ENCODE data around the gene TRIM47.
"Not testable (repeated sequence)": the region's sequence is repeated elsewhere in the genome, so short reads cannot be mapped to it uniquely, and the experiment has no call there.

The TRIM47 gene

GRCh38 chr17:75891022-75891604 lies 12.7 kb upstream of the TRIM47 start:
- DNase-seq, result no peak

GRCh38 chr17:75889454-75889853 lies 11.1 kb upstream of the TRIM47 start:
- no peak for DNase-seq

- no peak for DNase-seq
These were observed 10.1 kb upstream of the TRIM47 start for GRCh38 chr17:75888484-75888883.

- not testable (repeated sequence) for DNase-seq
These were observed 7.5 kb upstream of the TRIM47 start for GRCh38 chr17:75885860-75886259.

- DNase-seq, result no peak
These were observed 7.0 kb upstream of the TRIM47 start for GRCh38 chr17:75885431-75885830.

- no peak for DNase-seq
These were observed 3.5 kb upstream of the TRIM47 start for GRCh38 chr17:75881678-75882454.

GRCh38 chr17:75880266-75880665 lies 1.9 kb upstream of the TRIM47 start:
- DNase-seq, result no peak

- peak; percentile 6 for DNase-seq
These were observed 618 bp downstream of the TRIM47 start for GRCh38 chr17:75877752-75878173.

- DNase-seq, result no peak
These were observed 1.2 kb downstream of the TRIM47 start for GRCh38 chr17:75876938-75877751.

GRCh38 chr17:75876190-75876937 lies 2.0 kb downstream of the TRIM47 start:
- no peak for DNase-seq

GRCh38 chr17:75875940-75876189 lies 2.5 kb downstream of the TRIM47 start:
- DNase-seq, result no peak

GRCh38 chr17:75875182-75875939 lies 3.0 kb downstream of the TRIM47 start:
- DNase-seq, result no peak

GRCh38 chr17:75874323-75875181 lies 3.8 kb downstream of the TRIM47 start:
- DNase-seq, result no peak

- no peak for DNase-seq
These were observed 4.6 kb downstream of the TRIM47 start for GRCh38 chr17:75873587-75874322.

GRCh38 chr17:75872434-75873351 lies 5.7 kb downstream of the TRIM47 start:
- DNase-seq, result no peak

- not testable (repeated sequence) for DNase-seq
These were observed 8.2 kb downstream of the TRIM47 start for GRCh38 chr17:75870228-75870627.

GRCh38 chr17:75869282-75870141 lies 8.9 kb downstream of the TRIM47 start:
- DNase-seq, result no peak

- not testable (repeated sequence) for DNase-seq
These were observed 9.6 kb downstream of the TRIM47 start for GRCh38 chr17:75868730-75869281.
